NCI-H446 treated with DMSO at 0.1 percent for 48 hours (cell line): ENCODE measurements around the gene ANKRD45.
A peak's percentile ranks its signal among the peaks of the same experiment; 100 is the strongest.
"Not testable (repeated sequence)": the region's sequence is repeated elsewhere in the genome, so short reads cannot be mapped to it uniquely, and the experiment has no call there.

Experiments used
- DNase-seq: peaks from one replicate; lab custom pipeline; 2025; lab: John Stamatoyannopoulos, UW

Gene ANKRD45

GRCh38 chr1:173669491-173669941, at the start of gene ANKRD45:
ANKRD45 (minus strand) TSS chr1:173669851; CDS start chr1:173659418, 10,433 bp downstream.
- DNase-seq: no peak

DNA sequence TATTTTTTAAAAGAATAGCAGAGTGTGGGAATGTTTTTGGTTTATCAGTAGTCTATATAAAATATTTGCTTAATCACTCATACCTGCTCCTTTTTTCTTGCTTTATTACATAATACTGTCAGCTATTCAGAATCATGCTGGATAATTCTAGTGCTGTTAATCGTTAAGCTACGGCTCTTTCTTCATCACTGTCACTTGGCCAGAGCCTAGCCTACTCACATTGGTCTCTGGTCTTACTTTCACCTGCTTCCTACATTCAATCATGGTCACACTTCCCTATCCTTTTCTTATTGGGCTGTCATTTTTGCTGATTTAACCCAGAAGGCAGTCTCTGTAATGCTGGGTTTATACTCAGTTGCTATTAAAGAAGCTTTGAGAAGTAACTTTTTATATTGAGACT, 47.6 kb upstream of the ANKRD45 start:
- no peak for DNase-seq

DNA sequence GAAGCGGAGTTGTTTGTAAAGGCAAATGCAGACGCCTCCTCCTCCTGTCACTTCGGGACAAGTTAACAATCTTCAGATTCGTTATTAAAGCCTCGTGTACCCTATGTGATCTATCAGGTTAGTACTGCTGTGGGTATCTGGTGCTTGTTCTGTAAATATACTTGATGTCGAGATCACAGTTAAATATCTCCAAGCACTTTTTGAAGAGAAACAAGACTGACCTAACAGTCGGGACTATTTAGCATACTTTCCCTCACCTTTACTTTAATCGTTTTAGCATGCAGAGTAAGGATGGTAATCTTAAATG, 45.8 kb upstream of the ANKRD45 start:
- no peak for DNase-seq

- DNase-seq: peak; percentile 87
Observed at GRCh38 chr1:173714759-173715537, 45.3 kb upstream of the ANKRD45 start, which contains the start of gene KLHL20. KLHL20 (plus strand) TSS chr1:173714981; CDS start chr1:173716044, 1,063 bp downstream.

DNA sequence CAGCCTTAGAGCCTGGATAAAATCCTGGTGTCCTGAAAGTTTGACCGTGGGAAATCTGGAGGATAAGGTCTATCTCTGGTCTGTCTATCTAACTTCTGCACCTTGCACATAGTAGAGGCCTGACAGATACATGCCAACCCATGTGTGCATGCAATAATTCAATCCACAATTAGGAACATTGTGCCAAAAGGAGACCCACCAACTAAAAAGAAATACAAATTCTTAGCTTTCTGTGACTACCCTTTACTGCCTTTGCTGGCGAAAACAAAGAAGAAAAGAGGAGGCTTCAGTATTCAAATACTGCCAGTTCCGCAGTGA, 44.7 kb upstream of the ANKRD45 start:
- DNase-seq: no peak

DNA sequence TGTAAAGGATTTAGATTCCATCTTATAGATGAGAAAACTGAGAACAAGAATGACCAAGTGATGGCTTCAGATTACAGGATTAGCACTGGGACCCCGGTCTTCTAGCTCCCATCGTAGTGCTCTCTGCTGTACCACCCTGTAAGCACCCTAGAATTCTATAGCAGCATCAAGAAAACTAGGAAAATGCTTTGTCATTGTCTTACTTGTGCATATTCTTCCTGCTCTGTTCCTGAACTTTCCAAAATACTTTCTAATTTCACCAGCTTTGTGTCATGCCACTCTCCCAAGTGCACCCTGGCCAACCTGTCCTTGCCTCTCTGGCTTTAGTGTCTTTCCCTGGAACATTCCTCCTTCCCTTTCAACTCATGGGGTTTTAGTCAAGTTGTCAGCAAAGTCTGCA, 39.1 kb upstream of the ANKRD45 start:
- no peak for DNase-seq

DNA sequence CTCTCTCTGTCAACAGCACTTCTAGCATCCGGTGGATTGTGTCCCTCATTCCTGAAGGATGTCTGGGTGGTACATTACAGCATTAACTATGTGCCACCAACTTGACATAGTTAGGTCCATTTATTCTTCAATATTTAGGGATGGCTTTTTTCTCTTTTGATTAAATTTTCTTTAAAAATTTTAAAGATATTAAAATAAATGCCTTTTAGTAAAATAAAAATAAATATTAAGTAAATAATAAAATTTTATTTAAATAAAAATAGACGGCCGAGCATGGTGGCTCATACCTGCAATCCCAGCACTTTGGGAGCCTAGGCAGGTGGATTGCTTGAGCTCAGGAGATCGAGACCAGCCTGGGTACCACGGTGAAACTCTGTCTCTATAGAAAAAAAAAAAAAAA, 35.5 kb upstream of the ANKRD45 start:
- no peak for DNase-seq

DNA sequence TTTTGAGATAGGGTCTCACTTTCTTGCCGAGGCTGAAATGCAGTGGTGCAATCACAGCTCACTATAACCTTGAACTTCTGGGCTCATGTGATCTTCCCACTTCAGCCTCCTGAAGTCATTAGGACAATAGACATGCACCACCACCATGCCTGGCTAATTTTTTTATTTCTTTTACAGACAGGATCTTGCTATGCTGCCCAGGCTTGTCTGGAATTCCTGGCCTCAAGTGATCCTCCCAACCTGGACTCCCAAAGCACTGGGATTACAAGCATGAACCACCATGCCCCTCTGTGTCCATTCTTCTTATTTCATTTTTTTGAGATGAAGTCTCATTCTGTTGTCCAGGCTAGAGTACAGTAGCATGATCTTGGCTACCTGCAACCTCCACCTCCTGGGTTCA, 33.1 kb upstream of the ANKRD45 start:
- no peak for DNase-seq

DNA sequence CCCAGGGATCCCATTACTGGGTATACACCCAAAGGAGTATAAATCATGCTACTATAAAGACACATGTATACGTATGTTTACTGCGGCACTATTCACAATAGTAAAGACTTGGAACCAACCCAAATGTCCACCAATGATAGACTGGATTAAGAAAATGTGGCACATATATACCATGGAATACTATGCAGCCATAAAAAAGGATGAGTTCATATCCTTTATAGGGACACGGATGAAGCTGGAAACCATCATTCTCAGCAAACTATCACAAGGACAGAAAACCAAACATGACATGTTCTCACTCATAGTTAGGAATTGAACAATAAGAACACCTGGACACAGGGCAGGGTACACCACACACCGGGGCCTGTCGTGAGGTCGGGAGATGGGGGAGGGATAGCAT, 31.6 kb upstream of the ANKRD45 start:
- not testable (repeated sequence) for DNase-seq

GRCh38 chr1:173693238-173693637, 23.6 kb upstream of the ANKRD45 start:
- DNase-seq: no peak

GRCh38 chr1:173688300-173688699, 18.6 kb upstream of the ANKRD45 start:
- DNase-seq: no peak

DNA sequence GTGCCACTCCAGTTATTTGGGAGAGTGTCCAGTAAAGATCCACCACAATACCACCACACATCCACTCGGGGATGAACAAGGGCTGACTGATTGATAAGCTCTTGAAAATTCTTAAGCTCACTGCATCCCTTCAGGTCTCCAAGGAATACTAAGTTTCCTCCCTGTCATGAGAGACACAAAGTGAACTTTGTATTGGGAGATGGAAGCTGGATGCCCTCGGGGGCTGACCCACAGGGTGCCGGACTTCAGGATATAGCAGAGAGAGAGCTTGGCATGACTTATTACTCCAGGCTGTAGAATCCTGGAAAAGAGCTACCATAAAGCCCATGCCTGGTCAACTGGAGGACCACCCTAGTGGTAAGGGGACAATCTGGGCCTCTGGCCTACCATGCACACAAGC, 15.5 kb upstream of the ANKRD45 start:
- not testable (repeated sequence) for DNase-seq

DNA sequence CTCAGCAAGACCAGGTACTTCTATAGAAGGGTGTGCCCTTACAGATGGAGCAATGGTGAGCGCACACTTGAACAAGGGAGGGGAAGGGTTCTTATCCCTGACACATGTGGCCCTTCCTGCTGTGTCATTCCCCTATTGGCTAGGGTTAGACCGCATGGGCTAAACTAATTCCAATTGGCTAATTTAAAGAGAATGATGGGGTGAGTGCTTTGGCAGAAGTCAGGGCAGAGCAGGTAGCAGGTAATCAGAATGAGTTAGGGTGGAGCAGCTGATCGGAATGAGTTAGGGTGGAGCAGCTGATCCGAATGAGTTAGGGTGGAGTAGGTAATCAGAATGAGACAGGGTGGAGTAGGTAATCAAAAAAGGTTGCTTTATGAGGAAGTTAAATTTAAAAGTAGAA, 14.2 kb upstream of the ANKRD45 start:
- DNase-seq: not testable (repeated sequence)

DNA sequence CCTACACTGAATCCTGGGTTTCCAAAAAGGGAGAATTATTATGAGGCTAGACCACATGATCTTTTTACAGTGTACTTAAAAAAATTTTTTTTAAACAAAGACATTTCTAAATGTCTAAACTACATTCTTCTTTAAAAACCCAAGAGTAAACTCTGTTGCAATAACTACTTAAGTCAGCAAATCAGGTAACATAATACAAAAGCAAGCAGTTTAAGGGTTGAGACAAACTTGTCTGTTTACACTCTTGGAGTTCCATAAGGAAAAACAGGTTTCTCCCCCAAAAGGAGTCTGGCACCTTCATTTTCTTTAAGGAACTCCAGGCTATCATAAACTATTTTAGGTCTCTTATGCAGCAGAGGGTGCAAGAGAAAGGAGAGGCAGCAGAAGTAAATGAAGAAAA, 12.5 kb upstream of the ANKRD45 start:
- no peak for DNase-seq

GRCh38 chr1:173680152-173680551, 10.5 kb upstream of the ANKRD45 start:
- DNase-seq: not testable (repeated sequence)

- DNase-seq: not testable (repeated sequence)
Observed at GRCh38 chr1:173674496-173674895, 4.8 kb upstream of the ANKRD45 start.

- no peak for DNase-seq
Observed at GRCh38 chr1:173666646-173667045, 3.0 kb downstream of the ANKRD45 start.

DNA sequence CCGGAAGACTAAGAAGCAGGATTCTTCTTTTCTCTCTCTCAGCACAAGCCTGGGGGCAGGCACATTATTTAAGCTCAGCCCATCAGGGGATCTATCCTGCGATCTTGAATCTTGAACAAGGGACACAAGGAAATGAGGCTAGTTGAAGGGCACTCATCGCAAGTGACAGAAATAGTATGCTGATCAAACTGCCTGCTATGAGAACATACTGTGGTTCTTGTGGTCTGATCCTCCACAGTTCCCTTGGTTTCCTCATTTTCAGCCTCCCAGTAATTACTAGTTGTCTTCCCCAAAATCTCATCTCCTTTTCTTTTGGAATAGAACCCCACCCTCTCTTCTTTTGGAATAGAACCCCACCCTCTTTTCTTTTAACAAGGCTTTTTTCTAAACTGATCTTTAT, 6.5 kb downstream of the ANKRD45 start:
- DNase-seq: no peak

DNA sequence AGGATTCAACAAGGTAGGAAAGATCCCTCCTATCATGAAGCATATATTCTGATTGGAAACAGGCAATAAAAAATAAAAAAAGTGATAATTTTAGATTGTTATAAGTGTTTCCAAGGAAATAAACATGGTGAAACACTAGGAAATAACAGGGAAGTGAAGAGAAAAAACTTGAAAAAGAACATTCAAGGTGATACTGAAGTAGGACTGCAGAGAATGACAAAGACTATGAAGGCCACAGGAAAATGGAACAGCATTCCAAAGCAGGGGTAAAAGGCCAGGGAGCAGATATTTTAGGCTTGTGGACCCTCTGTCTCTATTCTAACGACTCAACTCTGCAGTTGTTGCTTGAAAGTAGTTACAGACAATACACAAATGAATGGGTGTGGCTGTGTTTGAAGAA, 7.9 kb downstream of the ANKRD45 start:
- DNase-seq: no peak

DNA sequence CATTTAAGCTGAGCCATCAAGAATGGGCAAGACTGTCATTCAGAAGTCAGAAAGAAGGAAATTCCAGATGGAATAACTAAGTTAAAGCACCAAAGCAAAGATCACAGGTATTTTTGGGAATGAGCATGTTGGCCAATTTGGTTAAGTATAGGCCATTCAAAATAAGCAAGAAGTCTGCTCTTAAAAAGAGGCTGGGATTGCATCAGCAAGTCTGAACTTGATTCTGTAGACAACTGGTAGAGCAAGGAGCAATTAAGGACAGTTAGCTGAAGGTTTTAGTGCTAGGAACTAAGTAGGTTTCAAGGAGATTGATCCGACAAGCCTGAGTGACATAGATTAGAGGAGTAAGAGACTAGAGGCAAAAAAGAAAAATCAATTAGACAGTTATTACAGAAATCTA, 8.4 kb downstream of the ANKRD45 start:
- DNase-seq: no peak

GRCh38 chr1:173660306-173660705, 9.3 kb downstream of the ANKRD45 start:
- no peak for DNase-seq

DNA sequence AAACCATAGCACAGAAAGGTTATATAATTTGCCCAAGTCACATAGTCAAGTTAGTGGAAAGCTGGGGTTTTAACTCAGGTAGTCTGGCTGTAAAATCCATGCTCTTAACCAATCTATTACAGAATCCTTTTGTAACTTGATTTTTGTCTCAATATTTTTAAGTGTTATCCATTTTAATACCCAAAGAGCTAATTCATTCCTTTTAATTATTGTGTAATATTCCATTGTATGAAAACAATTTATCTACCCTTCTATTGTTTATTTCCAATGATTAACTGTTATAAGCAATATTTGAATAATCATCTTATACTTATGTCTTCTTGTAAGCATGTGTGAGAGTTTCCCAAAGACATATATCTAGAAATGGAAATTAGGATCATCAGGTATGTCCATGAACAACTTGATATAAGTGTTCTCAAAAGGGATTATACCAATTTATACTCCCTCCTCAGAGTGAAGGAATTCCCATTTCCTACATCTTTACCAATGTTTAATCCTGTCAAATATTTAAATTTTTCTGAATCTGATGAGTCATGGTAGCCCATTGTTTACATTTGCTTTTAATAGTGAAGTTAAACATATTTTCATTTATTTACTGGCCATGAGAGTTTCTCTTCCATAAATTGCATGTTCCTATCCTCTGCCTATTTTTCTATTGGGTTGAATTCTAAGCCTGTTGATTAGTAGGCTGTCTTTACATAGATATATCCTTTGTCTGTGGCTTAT, 20.6 kb downstream of the ANKRD45 start:
- no peak for DNase-seq

DNA sequence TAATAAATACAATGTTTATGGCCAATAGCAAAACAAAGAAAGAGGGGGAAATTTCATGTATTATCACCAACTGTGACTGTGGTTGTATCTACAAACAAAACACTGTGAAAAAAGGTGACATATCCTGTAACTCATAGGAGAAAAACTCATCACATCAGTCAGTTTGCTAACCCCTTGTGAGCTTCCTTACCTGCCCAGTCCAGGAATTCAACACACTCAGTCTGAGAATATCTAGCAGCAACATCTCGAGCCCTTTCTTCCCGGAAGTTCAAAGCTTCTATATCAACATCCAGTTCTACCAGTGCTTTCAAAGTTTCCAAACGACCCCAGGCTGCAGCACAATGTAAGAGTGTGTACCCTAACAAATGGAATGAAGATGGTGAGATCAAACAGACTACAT, 23.0 kb downstream of the ANKRD45 start:
- no peak for DNase-seq
